ENCODE data around the gene TMEM26.

DNA sequence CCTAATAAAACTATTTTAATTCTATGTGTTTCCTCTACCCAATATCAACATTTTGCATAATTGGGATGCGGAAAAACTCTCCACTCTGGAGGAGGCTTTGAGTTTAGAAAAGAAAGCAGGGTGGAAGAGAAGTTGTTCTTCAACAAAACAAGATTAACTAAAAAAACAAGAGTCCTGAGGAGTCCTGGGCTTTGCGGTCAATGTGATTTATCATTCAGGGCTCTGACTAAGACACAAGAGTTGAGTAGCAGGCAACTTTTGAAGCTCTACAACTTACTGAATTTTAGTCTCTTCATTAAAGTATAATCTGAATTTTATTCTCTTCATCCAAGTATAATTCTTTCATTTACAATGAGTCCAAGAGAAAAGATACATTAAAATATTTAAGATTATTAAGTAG lies 18.3 kb upstream of the TMEM26 start:
- no peak for TF ChIP-seq CTCF (conservative IDR thresholded peaks at IDR 0.05; ENCODE audit: low read depth, low read length)
- no peak for TF ChIP-seq EZH2 (IDR thresholded peaks at IDR 0.05; ENCODE audit: low read length, unreplicated experiment)
- TF ChIP-seq EZH2phosphoT487 (IDR thresholded peaks at IDR 0.05; ENCODE audit: borderline replicate concordance, low read length) = no peak
